NK-92 (cell line): ENCODE measurements around the gene SAXO1.
"Not testable (repeated sequence)": the region's sequence is repeated elsewhere in the genome, so short reads cannot be mapped to it uniquely, and the experiment has no call there.

ENCODE experiments used
- DNase-seq: peaks from one replicate; lab custom pipeline; 2025; ENCODE audit not compliant: unreplicated experiment; lab: John Stamatoyannopoulos, UW

Gene SAXO1, protein sequence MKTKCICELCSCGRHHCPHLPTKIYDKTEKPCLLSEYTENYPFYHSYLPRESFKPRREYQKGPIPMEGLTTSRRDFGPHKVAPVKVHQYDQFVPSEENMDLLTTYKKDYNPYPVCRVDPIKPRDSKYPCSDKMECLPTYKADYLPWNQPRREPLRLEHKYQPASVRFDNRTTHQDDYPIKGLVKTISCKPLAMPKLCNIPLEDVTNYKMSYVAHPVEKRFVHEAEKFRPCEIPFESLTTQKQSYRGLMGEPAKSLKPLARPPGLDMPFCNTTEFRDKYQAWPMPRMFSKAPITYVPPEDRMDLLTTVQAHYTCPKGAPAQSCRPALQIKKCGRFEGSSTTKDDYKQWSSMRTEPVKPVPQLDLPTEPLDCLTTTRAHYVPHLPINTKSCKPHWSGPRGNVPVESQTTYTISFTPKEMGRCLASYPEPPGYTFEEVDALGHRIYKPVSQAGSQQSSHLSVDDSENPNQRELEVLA

DNA sequence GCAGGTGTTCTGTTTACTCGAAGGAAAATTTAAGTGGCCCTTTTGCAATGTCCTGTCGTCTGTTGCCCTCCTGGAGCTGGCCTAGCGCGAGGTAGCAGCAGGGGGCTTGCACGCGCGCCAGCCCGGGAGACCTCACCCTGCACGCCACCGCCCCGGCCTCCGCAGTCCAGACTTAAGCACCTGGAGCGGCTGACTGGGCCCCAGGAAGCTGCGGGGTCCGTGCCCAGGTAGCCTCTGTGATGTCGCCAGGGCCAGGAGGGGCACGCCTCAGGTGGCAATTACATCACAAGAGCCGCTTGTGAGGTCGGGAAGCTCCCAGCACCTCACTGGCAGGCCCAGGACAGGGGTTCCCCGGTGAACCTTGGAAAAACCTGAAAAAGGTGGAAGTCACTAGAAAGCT lies at the start of gene SAXO1:
SAXO1 (minus strand) TSS at position 195 of the 400 bp plus-strand sequence. CDS start 301 bp downstream, outside the sequence.
- DNase-seq, result no peak

DNA sequence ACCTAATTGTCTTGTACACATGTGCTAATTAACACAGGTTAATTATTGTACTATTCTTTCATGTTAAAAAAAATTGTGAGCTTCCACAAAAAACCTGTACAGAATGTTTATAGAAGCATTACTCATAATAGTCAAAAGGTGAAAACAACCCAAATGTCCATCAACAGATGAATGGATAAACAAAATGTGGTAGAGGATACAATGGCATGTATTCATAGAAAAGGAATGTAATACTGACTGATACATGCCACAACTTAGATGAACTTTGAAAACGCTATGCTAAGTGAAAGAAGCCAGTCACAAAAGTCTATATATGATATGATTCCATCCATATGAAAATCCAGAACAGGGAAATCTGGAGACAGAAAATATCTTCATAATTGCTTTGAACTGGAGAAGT lies 41.8 kb upstream of the SAXO1 start:
- no peak for DNase-seq

DNA sequence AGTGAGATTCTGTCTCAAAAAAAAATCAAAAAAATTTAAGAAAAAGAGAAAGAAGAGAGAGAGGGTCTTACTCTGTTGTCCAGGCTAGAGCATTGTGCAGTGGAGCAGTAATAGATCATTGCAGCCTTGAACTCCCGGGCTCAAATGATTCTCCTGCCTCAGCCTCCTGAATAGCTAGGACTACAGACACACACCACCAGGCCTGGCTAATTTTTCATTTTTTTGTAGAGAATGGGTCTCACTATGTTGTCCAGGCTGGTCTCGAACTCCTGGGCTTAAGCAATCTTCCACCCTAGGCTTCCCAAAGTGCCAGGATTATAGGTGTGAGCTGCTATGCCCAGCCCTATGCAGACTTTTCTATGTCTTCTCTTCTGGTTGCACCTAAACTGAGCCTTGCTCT lies 41.2 kb upstream of the SAXO1 start:
- no peak for DNase-seq

DNA sequence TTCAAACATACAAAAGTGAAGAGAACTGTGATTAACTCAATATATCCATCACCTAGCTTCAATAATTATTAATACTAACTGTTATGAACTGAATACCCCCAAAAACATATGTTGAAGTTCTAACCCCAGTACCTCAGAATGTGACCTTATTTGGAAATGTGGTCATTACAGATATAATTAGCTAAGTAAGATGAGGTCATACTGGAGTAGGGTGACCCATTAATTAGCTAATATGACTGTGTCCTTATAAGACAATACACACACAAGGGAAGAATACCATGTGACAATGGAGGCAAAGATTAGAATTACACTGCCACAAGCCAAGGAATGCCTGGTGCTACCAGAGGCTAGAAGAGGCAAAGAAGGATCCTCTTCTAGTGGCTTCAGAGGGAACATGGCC lies 24.0 kb upstream of the SAXO1 start:
- no peak for DNase-seq

DNA sequence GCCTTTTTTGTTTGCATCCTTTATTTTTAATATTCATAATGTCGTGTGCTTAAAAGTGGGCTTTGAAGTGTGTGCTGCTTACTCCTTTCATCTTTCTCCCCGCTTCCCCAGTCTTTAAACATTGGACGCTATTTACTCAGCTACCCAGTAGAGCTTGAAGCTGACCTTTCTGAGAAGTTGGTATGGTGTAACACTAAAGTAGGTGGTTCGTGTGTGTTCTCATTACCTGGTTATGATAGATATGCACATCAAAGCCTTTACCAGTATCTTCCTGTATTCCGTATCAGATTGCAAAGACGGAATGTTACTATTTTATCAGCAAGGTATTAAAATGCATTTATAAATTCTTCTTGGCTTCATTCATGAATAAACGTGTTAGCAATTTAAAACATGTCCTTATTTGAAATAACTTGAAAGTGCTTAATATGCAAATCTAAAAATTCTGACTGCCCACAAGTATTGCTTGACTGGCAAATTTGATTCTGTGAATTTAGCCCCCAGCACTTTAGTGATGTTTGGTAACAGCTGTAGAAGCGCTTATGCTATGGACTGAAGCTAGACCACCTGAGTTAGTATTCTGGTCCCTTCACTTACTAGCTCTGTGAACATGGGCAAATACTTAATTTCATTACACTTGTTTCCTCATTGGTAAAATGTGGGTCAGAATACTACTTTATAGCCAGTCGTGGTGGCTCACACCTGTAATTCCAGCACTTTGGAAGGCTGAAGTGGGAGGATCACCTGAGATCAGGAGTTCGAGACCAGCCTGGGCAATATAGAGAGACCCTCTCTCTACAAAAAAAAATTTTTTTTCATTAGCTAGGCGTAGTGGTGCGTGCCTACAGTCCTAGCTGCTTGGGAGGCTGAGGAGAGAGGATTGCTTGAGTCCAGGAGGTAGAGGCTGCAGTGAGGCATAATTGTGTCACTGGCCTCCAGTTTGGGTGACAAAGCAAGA lies 17.9 kb upstream of the SAXO1 start:
- no peak for DNase-seq

DNA sequence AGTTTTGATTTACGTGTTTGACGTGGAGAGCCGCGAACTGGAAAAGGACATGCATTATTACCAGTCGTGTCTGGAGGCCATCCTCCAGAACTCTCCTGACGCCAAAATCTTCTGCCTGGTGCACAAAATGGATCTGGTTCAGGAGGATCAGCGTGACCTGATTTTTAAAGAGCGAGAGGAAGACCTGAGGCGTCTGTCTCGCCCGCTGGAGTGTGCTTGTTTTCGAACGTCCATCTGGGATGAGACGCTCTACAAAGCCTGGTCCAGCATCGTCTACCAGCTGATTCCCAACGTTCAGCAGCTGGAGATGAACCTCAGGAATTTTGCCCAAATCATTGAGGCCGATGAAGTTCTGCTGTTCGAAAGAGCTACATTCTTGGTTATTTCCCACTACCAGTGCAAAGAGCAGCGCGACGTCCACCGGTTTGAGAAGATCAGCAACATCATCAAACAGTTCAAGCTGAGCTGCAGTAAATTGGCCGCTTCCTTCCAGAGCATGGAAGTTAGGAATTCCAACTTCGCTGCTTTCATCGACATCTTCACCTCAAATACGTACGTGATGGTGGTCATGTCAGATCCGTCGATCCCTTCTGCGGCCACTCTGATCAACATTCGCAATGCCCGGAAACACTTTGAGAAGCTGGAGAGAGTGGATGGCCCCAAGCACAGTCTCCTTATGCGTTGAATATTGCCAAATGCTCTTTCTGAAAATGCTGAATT lies 17.1 kb upstream of the SAXO1 start:
- no peak for DNase-seq

DNA sequence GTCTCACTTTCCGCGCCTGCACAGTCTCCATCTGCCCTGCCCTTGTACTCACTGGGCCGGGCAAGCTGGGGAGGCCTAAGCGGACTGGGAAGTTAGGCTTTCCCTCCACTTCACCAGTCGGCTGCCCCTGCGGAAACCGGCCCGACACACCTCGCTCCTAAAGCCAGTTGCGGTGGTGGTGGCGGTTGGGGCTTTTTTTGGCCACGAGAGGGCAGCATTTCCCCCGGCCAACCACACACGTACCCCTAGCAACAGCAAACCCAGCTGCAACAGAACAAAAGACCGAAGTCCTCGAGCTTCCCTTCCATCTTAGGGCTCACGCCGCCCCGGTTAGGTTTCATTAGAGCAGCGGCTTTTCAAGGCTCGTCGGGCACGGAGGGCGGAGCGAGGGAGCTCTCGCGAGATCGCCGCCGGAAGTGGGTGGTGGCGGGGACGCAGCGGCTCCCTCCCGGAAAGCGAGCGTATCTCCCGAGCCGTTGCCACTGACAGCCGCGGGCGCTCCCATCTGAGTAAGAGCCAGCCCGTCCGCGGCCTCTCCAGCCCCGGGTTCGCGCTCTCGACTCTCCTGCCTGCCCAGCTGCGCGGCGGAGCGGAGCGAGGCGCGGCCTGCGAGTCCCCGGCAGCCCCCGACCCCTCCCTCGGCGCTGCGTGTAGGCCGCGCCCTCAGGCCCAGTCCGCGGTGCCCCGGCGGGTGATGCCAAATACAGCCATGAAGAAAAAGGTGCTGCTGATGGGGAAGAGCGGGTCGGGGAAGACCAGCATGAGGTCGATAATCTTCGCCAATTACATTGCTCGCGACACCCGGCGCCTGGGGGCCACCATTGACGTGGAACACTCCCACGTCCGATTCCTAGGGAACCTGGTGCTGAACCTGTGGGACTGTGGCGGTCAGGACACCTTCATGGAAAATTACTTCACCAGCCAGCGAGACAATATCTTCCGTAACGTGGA lies 16.2 kb upstream of the SAXO1 start, which contains the start of gene RRAGA:
RRAGA (plus strand) TSS at position 462 of the 951 bp plus-strand sequence; CDS start at position 695, 233 bp downstream.
- peak; percentile 54 for DNase-seq

DNA sequence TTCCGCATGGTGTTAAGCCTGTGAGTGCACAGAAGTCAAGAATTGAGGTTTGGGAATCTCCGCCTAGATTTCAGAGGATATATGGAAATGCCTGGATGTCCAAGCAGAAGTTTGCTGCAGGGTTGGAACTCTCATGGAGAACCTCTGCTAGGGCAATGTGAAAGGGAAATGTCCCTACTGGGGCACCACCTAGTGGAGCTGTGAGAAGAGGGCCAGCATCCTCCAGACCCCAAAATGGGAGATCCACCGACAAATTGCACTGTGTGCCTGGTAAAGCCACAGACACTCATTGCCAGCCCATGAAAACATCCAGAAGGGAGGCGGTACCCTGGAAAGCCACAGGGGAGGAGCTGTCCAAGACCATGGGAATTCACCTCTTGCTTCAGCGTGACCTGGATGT lies 3.6 kb upstream of the SAXO1 start:
- no peak for DNase-seq

DNA sequence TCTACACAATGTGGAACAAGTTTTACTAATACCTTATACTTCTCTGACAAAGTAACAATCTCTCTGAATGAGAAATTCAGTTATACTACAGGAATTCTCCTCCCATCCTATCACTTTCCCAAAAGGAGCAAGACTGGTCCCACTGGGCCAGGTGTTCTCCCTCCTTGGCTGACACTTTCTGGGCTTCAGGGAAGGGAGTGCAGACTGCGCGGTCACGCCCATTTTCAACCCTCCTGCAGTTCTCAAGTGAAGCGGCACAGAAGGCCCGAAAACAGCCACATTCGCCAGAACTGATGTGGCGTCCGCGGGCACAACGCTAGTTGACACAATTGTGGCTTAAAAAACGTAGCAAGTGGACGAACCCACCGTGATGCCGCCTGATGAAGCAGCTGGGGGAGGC lies 603 bp downstream of the SAXO1 start:
- DNase-seq, result no peak

DNA sequence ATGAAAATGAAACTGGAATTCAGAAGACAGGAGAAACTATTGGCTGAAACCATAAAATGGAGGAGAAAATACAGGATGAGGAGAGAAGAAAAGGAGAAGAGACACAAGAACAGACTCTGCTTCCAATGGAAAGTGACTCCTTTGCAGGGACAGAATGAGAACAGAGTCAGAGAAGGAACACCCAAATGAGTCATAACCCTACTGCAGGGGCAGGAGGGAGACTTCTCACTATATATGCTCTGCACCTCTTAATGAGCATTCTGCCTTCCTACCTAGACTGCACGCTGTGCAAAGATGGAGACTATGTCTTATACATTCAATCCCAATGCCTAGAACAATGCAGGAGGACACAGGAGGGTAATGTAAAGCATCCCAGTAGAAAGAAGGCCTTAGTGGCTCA lies 2.1 kb downstream of the SAXO1 start:
- no peak for DNase-seq

DNA sequence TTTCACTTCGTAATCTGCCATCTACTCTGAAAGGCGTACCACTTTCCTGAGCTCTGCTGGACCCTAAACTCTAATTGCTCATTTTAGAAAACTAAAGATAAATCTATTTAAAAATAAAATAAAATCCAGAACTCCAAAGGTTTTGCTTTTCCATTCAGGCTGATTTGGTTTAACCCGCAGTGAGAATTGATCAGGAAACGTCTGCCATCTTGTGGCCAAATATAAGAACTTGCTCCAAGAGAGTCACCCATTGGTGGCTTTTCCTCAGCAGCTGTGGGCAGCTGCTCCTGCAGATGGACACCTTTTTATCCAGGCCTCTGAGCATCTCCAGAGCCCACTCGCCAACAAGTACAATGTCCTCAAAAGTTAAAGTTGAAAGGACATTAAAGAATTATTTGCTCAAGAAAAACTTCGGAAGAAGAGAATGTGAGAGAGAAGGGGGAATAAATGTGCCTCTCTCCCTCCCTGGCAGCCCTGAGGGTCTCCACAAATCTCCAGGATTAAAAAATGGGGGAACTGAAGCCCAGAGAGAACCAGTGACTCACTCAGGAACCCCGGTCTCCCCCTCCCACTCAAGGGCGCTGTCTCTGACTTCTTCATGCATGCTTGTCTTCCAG lies 4.1 kb downstream of the SAXO1 start:
- no peak for DNase-seq

DNA sequence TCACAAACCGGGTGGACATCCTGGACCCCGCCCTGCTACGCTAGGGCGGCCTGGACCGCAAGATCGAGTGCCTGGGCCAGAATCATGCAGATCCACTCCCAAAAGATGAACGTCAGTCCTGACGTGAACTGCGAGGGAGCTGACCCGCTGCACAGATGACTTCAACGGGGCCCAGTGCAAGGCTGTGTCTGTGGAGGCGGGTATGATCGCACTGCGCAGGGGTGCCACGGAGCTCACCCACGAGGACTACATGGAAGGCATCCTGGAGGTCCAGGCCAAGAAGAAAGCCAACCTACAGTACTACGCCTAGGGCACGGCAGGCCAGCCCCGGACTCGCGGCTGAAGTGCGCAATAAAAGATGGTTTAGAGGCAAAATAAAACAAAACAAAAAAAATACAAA lies 5.2 kb downstream of the SAXO1 start:
- DNase-seq, result no peak

DNA sequence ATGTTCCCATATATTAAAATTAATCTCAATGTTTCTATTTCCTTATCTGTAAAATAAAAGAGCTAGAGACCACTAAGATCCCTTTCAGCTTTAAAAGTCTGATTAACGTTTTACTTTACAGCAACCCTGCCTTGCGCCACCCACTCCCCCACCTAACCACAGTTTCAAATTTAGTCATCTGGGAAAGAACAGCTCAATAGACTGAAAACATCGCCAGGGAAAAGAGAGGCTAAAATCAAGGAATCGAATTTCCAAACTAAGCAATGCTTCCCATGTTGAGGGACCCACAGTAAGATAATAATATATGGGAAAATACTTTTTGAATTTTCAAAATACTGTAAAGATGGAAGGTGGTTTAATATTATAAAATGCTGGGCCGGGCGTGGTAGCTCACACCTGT lies 6.6 kb downstream of the SAXO1 start:
- DNase-seq, result no peak

DNA sequence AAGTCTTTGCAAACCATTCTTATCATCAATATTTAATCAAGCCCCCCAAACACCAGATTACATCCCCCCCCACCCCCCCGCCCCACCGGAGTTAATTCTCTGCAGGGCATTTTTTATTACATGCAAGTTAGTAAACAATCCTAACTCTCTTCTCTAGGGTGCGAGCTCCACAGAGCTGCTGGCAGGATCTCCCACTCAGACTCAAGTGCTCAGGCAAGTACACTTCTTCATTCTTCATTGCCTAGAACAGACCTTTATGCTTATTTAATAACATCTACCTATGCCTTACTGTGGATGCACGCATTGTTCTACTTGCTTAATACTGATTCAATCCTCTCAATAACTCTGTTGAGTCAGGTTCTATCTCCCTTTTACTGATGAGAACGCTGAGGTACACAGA lies 9.9 kb downstream of the SAXO1 start:
- no peak for DNase-seq

DNA sequence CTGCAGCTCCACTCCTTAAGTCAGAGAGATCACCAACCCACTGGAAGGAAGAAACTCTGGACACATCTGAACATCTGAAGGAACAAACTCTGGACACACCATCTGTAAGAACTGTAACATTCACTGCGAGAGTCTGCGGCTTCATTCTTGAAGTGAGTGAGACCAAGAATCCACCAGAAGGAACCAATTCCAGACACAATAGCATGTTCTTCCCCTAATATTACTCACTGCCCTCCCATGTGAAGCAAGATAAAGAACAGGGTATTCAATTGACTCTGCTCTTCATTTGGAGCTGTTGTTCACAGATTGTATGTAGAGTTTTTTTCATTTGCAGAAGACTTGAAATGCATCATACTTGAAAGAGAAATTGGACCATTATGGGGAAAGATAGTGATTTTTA lies 10.8 kb downstream of the SAXO1 start:
- DNase-seq, result no peak

DNA sequence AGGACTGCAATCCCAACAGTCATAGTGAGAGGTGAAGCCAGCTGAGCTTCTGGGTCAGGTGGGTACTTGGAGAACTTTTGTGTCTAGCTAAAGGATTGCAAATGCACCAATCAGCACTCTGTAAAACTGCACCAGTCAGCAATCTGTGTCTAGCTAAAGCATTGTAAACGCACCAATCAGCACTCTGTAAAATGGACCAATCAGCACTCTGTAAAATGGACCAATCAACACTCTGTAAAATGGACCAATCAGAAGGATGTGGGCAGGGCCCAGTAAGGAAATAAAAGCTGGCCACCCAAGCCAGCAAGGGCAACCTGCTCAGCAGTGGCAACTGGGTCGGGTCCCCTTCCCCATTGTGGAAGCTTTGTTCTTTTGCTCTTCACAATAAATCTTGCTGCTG lies 11.4 kb downstream of the SAXO1 start:
- DNase-seq, result not testable (repeated sequence)

DNA sequence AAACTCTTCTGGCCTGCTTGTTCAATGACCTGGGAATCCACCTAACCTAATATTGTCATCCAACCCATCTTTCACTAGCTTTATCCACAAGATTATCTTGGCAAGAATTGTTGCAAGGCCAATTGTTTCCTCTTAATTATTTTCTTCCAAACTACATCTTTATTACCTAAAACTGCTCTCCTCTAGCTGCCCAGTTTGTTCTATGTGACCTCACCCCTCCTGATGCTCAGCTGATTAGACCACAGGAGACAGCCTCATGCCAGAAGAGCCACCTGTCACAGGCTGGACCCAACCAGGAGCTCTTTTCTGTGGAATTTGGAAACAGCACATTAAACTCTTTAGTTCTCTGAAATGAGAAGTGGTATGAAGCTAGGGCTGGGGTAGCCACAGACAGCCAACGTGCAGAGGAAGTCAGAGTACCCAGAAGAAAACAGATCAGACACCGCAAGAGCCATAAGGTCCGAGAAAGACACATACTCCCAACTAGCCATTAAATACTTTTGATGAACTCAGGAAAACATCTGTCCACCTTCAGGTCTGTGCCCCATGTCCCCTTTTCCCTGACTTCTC lies 12.0 kb downstream of the SAXO1 start:
- DNase-seq, result no peak

DNA sequence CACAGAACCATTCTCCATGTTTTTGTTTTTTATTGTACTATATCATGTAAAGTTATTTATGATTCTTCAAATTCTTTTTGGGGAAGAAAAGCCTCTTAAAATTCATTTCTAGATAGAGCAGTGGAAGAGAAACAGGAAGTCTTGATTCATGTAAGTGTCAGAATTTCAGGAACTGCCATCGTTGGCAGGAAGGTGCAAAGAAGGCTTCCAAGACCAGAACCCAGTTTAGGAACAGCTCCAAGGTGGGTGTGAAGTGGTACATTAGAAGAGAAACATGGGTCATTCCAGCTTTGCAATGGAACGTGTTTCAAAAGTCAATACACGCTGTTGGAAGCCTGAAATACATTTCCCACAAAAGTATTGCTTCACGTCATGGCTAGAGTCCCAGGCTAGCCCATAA lies 14.8 kb downstream of the SAXO1 start:
- no peak for DNase-seq

DNA sequence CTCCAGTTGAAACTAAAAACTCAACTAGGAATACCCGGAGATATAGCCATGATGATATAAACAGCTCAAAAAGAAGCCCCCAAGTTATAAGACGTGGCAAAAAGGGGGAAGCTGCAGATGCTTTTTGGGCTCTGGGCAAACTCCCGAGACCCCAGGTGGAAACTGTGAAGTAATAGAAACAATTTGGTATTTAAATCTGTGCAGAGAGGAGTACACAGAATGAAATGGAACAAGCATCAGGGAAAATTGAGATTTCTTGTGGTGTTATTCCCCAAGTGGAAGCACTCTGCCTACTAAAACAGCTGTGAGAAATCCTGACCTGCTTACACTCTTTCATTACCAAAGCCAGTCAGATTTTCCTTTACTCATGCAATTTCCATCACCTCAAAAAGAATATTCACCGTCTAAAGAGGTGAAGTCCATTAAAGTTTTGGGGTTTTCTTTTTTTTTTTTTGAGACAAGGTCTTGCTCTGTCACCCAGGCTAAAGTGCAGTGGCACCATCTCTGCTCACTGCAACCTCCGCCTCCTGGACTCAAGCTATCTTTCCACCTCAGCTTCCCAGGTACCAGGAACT lies 23.5 kb downstream of the SAXO1 start:
- no peak for DNase-seq
